Fibroblast of skin of scalp (primary cell): Measurements from ENCODE around the gene GIMAP7. TPM values are rescaled to one million over a fixed set of nuclear protein-coding genes. Genes with fewer than 3 reads are reported as not detected.
"Not testable (repeated sequence)": the region's sequence is repeated elsewhere in the genome, so short reads cannot be mapped to it uniquely, and the experiment has no call there.

Experiments
- DNase-seq: peaks from one replicate; pipeline ENCODE4 v3.0.0-alpha.2; 2013
- polyA plus RNA-seq, 2 experiments: library from polyadenylated mRNA; unstranded; fragments of 120-200 nt; gene quantifications; one replicate each; pipeline ENCODE4 v1.2.1, GENCODE V29; 2013; ENCODE audit not compliant: insufficient read length in 2 of 2

The GIMAP7 gene
- not detected for polyA plus RNA-seq (2013, experiment 1 of 2; ENCODE audit: insufficient read length)
- 0.62 TPM for polyA plus RNA-seq (2013, experiment 2 of 2; ENCODE audit: insufficient read length)

DNA sequence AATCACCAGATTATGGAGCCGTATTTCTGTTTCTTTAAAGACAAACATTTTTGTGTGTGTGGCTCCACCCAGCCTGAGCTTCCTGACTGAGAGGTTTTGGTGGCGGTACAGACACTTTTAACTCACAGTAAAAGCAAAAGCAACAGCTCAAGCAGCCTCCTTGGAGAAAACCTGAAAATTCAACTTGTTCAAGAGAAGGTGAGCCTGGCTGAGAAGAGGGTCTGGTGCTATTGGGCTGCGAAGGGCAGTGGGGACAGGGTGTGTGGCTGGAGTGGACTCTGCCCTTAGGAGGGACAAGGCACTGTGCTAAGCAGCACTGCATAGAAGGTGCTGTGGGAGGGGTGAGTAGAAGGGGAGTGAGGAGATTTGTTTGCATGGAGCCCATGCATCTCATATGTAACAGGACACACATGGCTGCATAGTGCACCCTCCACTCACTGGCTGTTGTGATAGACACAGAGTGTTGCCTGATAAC, at the start of gene GIMAP7:
GIMAP7 (plus strand) TSS at position 125 of the 475 bp plus-strand sequence. CDS start 5,103 bp downstream, outside the sequence.
- no peak for DNase-seq

DNA sequence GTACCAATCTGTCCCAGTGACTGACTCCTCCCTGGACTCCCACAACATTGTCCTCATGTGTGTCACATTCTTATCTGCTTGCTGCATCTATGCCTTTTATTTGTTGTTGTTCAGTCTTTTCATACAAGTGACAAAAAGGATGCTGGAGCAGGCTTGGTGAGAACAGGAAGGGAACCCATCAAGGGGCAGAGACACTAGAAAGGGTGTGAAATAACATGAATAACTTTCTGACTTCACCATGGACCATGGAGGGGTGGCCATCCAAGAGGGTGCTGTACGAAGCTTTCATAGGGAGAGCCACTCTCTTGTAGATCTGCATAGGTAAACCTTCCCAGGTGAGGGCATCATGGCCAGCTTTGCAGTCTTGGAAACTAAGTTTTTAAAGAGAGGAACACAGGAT, 49.7 kb upstream of the GIMAP7 start:
- DNase-seq: no peak

DNA sequence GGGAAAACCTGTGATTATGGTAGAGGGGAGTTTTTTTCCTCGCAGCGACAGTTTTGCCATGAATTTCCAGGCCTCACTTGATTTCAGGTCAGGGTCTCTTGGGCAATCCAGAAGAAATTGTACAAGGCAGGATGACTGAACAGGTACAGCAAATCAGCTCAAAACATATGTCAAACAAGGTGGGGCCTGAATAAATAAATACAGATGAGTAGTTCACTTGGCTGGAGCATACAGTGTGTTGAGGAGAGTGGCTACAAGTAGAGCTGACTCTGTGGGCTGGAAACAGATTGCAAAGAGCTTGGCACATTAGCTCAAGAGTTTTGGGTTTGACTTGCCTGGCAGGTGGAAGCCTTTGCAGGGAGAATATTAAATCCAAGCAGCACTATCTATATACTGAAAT, 49.3 kb upstream of the GIMAP7 start:
- DNase-seq: no peak

DNA sequence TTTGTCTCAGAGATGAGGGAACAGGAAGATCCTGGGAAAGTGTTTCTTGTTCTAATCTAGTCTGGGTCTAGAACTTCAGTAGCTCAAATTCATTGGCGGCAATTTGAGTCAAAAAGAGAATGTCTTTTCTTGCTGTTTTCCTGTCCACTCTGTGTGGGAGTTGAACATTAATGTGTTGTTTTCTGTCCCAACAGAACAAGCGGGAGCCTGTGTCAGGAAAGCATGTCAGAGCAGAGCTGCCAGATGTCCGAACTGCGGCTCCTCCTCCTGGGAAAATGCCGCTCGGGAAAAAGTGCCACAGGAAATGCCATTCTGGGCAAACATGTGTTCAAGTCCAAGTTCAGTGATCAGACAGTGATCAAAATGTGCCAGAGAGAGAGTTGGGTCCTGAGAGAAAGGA, 48.2 kb upstream of the GIMAP7 start:
- DNase-seq: no peak

DNA sequence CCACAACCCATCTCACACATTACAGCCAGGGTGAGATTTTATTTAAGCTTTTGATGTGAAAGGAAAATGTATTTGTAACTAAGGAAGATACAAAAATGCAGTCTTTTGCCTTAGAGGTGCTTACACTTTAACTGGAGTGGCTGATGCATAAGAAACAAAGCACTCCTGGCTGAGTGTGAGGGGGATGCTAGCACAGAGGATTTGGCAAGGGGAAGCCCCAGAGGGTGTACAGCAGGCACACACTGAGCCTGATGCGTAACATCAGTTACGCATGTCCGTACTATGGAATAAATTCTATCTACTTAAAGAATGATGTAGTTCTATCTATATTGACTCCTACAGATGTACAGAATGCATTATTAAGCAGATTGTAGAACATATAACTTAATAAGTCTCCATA, 46.4 kb upstream of the GIMAP7 start:
- DNase-seq: no peak

DNA sequence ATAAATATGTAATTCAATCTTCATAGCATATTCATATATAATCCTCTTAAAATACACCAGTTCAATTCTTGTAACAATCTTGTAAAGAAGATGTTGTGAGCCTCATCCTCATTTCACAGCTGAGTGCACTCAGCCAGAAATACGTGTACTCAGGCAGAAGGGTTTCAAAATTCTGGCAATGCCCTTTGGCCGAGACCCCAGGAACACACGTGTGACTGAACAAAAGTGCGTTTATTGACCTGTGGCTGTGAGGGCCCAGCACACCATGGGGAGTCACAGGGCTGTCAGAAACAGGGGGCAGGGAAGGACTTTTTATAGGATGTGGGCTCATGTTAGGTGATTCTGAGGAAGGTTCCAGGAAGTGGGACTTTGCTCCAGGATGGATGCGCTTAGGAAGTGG, 42.8 kb upstream of the GIMAP7 start:
- DNase-seq: no peak

DNA sequence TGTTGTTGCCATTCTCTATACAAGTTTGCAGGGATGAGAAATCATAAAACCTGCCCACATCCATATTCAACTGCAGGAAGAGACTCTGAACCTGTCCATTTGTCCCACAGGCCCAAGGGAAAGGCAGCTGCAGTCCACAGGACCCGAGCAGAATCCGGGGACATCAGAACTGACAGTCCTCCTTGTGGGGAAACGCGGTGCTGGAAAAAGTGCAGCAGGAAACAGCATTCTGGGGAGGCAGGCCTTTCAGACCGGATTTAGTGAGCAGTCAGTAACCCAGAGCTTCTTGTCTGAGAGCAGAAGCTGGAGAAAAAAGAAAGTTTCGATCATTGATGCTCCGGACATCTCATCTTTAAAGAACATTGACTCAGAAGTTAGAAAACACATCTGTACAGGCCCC, 40.8 kb upstream of the GIMAP7 start:
- DNase-seq: no peak

DNA sequence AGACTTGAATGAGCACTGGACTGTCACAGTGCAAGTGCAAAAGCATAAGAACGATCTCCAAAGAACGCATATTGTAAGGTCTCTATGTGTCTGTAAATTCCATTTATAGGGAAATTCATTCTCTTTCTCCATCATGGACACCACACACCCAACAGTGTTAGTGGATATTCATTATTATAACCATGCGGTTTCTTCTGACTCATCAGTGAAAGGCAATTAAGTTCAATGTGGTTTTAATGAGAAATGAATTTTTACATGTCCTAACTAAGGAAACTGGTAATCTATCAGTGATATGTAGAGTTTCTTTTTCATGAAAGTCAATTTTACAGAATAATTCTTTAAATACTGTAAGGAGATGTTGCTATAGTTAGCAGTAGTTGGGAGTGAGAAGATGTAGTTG, 38.4 kb upstream of the GIMAP7 start:
- no peak for DNase-seq

DNA sequence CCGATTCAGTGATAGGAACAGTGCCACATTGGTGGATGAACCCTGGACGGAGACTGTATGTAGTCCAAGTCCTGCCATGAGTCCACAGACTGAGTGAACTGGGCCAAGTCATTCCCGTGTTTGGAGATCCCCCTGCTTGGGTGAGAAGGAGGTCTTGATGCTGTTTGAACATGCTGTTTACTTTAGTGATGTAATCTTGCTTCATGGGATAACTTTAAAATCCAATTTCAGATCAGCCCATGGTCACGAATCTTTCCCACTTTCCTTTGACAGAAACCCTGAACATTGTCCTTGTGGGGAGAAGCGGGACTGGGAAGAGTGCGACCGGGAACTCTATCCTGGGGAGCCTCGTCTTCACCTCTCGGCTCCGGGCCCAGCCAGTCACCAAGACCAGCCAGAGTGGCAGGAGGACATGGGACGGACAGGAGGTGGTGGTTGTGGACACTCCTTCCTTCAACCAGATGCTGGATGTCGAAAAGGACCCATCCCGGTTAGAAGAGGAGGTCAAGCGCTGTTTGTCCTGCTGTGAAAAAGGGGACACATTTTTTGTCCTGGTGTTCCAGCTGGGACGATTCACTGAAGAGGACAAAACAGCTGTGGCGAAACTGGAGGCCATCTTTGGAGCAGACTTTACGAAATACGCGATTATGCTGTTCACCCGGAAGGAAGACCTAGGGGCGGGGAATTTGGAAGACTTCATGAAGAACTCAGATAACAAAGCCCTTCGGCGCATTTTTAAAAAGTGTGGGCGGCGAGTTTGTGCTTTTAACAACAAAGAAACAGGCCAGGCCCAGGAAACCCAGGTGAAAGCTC, 37.6 kb upstream of the GIMAP7 start:
- no peak for DNase-seq

DNA sequence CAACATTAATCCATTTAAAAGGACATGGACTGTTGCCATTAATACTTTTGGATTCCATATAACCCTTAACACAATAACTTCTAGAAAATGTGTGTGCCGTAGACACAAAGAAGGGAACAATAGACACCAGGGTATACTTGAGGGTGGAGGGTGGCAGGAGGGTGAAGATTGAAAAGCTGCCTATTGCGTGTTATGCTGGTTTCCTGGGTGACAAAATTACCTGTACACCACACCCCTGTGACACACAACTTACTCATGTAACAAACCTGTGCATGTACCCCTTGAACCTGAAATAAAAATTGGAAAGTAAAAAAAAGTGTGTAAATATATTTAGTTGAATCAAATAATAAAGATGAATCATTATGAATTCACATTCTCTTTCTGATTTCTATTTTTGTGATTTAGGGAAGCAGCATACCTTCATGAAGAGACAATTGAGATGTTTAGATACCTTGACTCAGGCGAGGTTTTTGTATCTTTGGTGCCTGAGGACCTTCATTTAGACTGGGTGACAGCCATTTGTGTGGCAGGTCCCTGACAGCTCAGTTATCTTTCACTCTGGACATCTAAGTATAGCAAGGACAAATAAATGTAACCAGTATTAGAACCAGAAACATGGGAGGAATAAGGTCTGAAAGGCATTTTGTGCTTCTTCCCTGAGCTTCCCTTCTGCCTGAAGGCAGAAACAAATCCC, 35.5 kb upstream of the GIMAP7 start:
- DNase-seq: no peak

DNA sequence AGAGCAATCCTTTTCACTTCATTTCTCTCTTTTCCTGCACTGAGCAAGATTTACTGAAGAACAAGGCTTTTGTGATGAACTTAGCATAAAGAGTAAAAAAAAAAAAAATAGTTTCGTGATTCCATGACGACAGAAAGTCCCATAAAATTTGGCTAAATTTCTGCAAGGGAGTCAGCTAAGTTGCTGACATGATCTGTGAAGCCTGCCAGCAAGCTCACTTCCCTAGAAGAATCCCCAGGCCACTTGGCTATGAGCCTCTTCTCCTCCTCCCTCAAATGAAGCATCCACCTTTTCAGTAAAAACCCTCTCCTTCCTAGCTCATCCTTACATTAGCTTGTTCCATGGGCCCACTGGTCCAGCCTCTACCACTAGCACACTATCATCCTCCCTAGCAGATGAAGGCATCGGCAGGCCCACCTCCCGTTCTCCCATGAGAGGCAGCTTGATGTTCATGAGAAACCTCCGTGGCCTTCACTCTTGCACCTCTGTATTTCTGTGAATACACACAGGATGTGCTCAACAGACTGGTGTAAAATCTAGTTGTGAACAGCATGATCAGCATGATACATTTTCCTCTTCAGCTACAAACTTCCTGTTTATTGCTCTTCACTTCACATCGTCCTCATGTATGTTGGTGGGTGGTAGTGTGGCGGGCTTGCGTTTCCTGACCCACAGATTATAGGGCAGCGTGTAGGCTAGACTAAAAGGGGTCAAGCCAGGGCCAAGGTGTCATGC, 33.3 kb upstream of the GIMAP7 start:
- no peak for DNase-seq

DNA sequence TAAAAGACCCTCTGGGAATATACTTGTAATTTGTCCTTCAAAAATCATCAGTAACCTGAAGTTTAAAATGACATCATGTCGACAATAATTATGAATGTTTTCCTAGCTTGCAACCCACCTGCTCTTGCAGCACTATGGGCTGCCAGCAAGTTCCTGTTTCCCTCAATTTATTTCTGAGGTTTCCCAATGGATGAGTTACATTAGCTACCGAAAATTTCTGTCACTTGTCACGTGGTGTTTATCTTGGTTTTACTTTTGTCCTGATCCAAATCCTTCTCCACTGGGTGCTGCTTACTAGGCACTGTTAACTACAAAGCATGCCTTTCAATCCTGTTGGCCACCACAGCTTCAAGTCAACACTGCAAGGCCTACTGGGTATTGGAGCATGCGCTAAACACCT, 32.8 kb upstream of the GIMAP7 start:
- no peak for DNase-seq

DNA sequence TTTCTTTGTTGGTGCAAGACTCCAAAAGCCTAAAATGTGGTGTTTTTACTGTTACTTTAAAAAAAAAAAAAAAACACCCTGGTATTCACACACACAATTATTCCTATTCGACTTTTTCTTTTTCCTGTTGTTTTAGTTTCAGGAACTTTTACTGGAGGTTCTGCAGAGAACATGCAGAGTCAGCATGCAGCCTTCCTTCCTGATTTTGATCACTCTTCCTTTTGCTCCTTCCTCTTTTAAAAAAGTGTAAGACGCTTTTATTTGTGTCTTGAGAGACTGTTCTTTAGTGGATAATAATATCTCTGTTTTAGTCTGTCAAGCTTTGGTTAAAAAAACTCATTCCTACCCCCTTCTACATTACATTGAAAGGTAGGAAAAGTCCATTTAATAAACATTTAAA, 31.2 kb upstream of the GIMAP7 start:
- not testable (repeated sequence) for DNase-seq

DNA sequence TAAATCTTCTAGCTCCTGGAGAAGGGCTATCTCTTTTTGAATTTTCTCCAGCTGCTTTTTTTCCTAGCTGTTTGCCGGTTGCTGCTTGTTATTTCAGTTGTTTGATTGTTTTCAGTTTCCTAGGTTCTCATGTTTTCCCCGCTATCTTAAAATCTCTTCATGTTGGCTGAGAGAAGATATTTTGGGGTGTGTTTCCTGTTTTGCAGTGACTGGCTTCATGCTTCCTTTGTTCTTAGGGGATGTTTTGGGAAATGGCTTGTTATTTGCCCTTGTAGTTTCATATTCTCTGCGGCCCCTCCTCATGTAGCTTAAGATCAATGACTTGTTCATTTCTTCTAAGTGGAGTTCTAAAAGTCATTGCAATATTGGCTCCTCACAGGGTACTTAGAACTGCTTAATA, 30.6 kb upstream of the GIMAP7 start:
- DNase-seq: not testable (repeated sequence)

DNA sequence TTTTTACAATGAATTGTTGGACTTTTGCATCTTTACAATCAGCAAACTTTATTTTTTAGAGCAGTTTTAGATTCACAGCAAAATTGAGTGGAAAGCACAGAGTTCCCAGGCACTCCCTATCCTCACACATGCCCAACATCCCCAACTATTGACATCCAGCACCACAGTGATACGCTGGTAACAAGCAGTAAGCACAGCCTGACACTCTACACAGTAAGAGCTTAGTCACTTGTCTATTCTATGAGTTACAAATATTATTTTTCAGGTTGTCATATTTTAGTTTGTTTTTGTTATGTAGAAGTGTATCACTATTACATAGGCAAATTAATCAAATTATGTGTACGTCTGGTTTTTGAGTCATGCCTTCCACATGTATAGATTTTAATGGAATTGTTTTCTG, 27.0 kb upstream of the GIMAP7 start:
- no peak for DNase-seq

DNA sequence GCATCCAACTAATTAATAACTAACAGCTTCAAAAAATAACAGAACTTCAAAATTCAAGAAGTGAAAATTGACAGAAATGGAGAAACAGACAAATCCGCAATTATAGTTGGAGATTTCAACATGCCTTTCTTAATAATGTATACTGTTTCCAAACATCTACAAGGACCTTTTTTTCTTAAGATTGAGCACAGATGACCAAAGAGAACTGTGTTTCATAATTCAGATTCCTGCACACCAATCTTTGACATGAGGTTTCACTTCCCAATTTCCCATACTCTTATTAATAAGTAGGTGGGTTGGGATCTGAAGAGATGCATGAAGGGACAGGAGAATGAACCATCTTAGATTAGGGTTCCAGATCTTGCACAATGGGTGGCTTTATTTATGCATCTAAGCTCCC, 24.9 kb upstream of the GIMAP7 start:
- no peak for DNase-seq

DNA sequence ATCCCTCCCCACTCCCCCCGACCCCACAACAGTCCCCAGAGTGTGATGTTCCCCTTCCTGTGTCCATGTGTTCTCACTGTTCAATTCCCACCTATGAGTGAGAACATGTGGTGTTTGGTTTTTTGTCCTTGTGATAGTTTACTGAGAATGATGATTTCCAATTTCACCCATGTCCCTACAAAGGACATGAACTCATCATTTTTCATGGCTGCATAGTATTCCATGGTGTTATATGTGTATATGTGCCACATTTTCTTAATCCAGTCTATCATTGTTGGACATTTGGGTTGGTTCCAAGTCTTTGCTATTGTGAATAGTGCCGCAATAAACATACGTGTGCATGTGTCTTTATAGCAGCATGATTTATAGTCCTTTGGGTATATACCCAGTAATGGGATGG, 21.2 kb upstream of the GIMAP7 start:
- DNase-seq: not testable (repeated sequence)

DNA sequence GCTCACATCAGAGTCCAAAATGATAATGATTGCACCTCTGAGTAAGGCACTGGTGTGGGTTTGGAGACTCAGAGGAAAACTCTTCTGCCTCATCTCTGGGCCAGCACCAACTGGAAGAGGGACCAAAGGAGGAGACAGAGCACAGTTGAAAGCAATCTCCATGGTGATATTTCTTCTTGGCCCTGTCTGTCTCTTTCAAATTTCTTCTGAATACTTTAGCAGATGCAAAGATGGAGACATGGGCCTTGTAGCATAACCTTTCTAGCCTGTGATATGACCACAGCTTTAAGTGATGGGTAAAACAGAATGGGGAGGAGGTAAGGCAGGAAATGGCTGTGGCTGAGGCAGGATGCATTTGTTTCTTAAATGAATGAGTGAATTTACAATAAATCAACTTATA, 12.2 kb upstream of the GIMAP7 start:
- no peak for DNase-seq

DNA sequence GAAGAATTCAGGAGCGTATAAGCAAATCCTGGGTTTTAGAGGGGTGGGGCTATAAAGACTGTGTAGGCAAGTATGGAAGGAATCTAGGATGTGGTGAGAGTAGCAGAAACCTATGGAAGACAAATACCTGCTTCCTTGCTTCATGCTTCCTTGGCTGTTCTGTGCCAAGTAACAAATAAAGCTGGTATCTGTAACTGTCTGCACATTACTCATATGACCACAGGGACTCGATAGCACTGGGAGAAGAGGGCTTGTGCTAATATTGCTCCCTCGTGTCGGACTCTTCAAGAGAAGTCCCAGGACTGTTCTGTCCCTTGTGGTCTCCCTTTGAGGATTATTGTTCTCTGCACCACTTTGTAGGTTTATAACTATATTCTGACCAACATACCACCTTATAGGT, 11.5 kb upstream of the GIMAP7 start:
- DNase-seq: no peak

DNA sequence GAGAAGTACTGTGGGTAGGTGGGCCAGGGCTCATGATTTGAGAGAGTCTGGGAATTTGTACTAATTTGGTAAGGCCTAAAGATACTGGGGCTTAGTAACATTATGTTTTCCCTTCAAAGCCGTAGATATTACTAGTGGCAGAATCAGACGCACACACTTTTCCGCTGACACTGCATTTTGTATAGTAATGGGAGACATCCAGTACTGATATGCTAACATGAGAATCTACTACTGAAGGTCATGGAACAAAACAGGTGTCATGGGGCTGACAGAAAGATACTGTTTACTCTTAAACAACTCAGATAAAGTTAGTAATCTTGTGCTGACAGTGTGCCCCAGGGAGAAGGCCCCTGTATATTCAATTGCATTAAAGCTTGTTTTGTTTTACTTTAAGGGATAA, 11.1 kb upstream of the GIMAP7 start:
- DNase-seq: no peak

DNA sequence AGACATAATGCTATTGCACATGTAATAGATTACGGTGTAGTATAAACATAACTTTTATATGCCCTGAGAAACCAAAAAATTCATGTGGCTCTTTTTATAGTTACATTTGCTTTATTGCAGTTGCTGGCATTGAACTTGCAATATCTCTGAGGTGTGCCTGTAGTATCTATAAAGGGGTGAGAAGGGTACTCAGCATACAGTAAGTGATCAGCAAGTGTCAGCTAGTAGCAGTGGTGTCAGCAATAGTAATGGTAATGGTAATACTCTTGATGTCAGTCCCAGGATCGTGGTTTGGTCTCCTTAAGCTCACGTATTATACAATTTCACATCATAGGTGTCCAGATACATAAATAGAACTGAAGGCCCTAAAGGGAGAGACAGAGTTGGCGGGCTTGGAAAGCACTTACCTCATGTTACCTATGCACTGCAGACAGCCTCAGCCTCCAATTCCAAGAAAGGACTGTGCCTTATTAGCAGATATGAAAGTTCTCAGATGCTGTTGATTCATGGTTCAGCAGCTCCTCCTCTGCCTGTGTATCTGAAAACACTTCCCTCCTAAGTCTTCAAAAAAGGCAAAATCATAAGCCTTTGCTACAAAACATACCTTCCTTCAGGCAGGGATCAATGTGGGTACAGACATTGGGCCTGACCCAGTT, 6.6 kb upstream of the GIMAP7 start:
- DNase-seq: no peak

DNA sequence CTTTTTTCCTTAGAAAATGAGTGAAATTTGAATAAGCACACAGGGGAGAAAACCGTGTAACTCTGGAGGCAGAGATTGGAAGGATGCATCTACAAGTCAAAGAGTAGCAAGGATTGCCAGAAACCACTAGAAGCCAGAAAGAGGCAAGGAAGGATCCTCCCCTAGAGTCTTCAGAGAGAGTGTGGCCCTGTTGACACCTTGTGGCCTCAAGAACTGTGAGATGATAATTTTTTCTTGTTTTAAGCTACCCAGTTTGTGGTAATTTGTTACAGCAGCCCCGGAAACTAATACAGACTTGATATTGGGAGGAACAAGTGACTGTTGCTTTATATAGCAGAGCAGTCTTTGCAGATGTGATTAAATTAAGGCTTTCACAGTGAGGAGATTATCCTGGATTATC, 3.6 kb upstream of the GIMAP7 start:
- no peak for DNase-seq

DNA sequence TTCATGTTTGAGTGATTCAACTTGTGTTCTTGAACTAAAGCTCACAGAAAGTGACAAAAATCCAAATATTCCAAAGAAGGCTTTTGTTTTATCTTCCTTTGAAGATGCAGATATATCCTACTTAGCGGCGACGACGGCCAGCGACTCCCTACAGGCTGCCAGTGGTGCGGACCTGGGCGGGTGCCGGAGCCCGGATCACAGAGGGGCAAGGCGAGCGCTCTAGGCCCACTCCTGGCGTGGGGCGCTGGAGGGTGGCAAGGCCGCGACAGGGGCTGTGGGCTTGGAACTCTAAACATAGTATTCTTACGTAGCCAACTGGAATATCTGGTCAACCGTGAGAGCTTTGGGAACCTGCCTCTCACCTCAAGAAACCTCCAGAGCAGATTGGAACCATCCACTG, 914 bp upstream of the GIMAP7 start:
- DNase-seq: no peak
